ENCODE measurements around the gene RPA1.

RPA1 gene

DNA sequence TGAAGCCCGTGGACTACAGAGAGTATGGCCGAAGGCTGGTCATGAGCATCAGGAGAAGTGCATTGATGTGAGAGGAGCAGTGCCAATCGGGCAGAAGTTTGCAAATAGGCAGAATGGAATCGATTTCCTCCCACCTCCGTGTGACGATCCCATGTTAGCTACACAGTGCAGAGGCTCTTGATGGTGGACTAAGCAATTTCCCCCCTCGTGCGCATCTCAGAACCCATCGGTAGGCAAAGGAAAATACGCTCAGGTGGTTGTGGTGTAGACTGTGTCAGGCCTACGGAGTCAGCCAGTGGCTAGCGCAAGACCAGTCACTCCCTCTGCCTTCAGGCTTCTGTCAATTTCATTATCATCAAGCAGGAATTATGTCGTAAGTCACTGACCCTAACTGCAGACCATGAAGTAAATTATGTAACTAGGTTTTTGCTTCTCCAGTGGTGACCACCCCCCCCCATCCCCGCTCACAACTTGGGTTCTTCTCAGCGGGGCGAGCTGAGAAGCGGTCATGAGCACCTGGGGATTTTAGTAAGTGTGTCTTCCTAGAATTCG is 67.4 kb downstream of the RPA1 start:
- H2AK5ac ChIP-seq (ENCODE audit: low read depth, low read length) = no peak overlapping the region
- no peak overlapping the region for H3K14ac ChIP-seq (ENCODE audit: low read length)
- H3K79me1 ChIP-seq (ENCODE audit: low read depth, low read length) = no peaks in the 10 kb centered on the region
- H4K8ac ChIP-seq (ENCODE audit: low read depth, low read length) = no peak overlapping the region
- H3K9ac ChIP-seq (ENCODE audit: low read depth, low read length, poor library complexity) = no peak overlapping the region
- peaks cover 29 to 74% of the 10 kb centered on the region in 2 donors for H3K36me3 ChIP-seq (replicated peaks in 1 of 2; ENCODE audit: control insufficient read depth in 2 of 2, insufficient read depth in 2 of 2, low read length in 2 of 2)
- no peak overlapping the region for H3K4me2 ChIP-seq (ENCODE audit: insufficient read depth, low read length, poor library complexity, severe bottlenecking)
- no peak overlapping the region for H3K4ac ChIP-seq (ENCODE audit: low read length)
- H2BK12ac ChIP-seq (ENCODE audit: low read length) = no peak overlapping the region
- H3K27ac ChIP-seq (replicated peaks; ENCODE audit: low read length) = no peak overlapping the region
- H2BK15ac ChIP-seq (ENCODE audit: low read length) = no peak overlapping the region
- H3K18ac ChIP-seq (ENCODE audit: low read length) = no peak overlapping the region
- H3K4me3 ChIP-seq (ENCODE audit: low read length in 2 of 2) = no peak overlapping the region
- H3K23ac ChIP-seq (ENCODE audit: low read depth, low read length, poor library complexity) = no peak overlapping the region
- no peak overlapping the region for H2AFZ ChIP-seq (ENCODE audit: low read length)
- no peak overlapping the region for H4K91ac ChIP-seq (ENCODE audit: low read depth, low read length, poor library complexity)
- DNase-seq (ENCODE audit: low spot score) = no peak
- H3K9me3 ChIP-seq (replicated peaks in 1 of 2; ENCODE audit: control insufficient read depth in 2 of 2, insufficient read depth in 1 of 2, low read depth in 1 of 2, low read length in 2 of 2) = no peaks in the 10 kb centered on the region
- no peaks in the 10 kb centered on the region for H3K4me1 ChIP-seq (ENCODE audit: control insufficient read depth in 2 of 2, insufficient read depth in 1 of 2, low read depth in 1 of 2, low read length in 2 of 2)
- no peaks in the 10 kb centered on the region for H3K27me3 ChIP-seq (ENCODE audit: control insufficient read depth in 3 of 3, insufficient read depth in 3 of 3, low read depth in 1 of 3, low read length in 3 of 3)
- WGBS, 2 donors (ENCODE audit: extremely low coverage in 2 of 2, insufficient read length in 2 of 2, insufficient replicate concordance in 1 of 2) = no CpG with 5 or more reads among the region's 18 CpGs
- peak overlapping the region; percentile 71 for H2BK5ac ChIP-seq (ENCODE audit: low read length)
- no peak overlapping the region for H2BK120ac ChIP-seq (ENCODE audit: low read depth, low read length)

GRCh38 chr17:1898332-1898731 is 68.5 kb downstream of the RPA1 start:
- Histone ChIP-seq H2BK120ac (ENCODE audit: low read depth, low read length) (no peak overlapping the region), H2BK5ac (ENCODE audit: low read length) (no peak overlapping the region), H3K79me1 (ENCODE audit: low read depth, low read length) (no peaks in the 10 kb centered on the region), H4K8ac (ENCODE audit: low read depth, low read length) (no peak overlapping the region), H3K4me3 (ENCODE audit: low read length in 2 of 2) (no peak overlapping the region), H3K36me3 (replicated peaks in 1 of 2; ENCODE audit: control insufficient read depth in 2 of 2, insufficient read depth in 2 of 2, low read length in 2 of 2) (peaks cover 28 to 63% of the 10 kb centered on the region in 2 donors), H3K14ac (ENCODE audit: low read length) (no peak overlapping the region), H3K4ac (ENCODE audit: low read length) (no peak overlapping the region), H3K9me3 (replicated peaks in 1 of 2; ENCODE audit: control insufficient read depth in 2 of 2, insufficient read depth in 1 of 2, low read depth in 1 of 2, low read length in 2 of 2) (no peaks in the 10 kb centered on the region), H3K27ac (replicated peaks; ENCODE audit: low read length) (no peak overlapping the region), H3K18ac (ENCODE audit: low read length) (no peak overlapping the region), H2BK15ac (ENCODE audit: low read length) (no peak overlapping the region), H3K4me2 (ENCODE audit: insufficient read depth, low read length, poor library complexity, severe bottlenecking) (no peak overlapping the region), H3K27me3 (ENCODE audit: control insufficient read depth in 3 of 3, insufficient read depth in 3 of 3, low read depth in 1 of 3, low read length in 3 of 3) (no peaks in the 10 kb centered on the region), H2AK5ac (ENCODE audit: low read depth, low read length) (no peak overlapping the region), H3K23ac (ENCODE audit: low read depth, low read length, poor library complexity) (no peak overlapping the region), H2BK12ac (ENCODE audit: low read length) (no peak overlapping the region), H2AFZ (ENCODE audit: low read length) (no peak overlapping the region), H4K91ac (ENCODE audit: low read depth, low read length, poor library complexity) (no peak overlapping the region), H3K9ac (ENCODE audit: low read depth, low read length, poor library complexity) (no peak overlapping the region), H3K4me1 (ENCODE audit: control insufficient read depth in 2 of 2, insufficient read depth in 1 of 2, low read depth in 1 of 2, low read length in 2 of 2) (no peaks in the 10 kb centered on the region)
- DNase-seq (ENCODE audit: low spot score) = no peak
- WGBS, 2 donors (ENCODE audit: extremely low coverage in 2 of 2, insufficient read length in 2 of 2, insufficient replicate concordance in 1 of 2) = no CpG with 5 or more reads among the region's 17 CpGs

DNA sequence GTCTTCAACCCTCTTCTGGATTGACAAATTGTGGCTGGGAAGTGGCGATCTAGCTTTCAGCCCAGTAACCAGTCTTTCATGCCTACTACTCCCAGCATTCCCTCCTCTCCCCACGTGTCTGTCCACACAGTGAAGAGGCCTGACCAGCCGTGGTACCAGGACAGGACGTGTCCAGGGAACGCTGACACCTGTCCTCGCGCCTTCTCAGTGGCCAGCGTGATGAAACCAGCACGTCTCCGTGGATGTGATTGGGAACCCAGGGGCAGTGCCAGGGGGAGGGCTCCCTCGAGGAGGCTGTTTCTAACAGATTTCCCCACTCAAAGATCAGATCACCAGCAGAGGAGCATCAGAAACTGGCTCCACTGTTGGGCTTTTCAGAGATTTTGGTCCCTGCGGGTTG is 69.1 kb downstream of the RPA1 start:
- H2BK120ac ChIP-seq (ENCODE audit: low read depth, low read length) = no peak overlapping the region
- H3K27ac ChIP-seq (replicated peaks; ENCODE audit: low read length) = no peak overlapping the region
- no CpG with 5 or more reads among the region's 12 CpGs for WGBS, 2 donors (ENCODE audit: extremely low coverage in 2 of 2, insufficient read length in 2 of 2, insufficient replicate concordance in 1 of 2)

GRCh38 chr17:1899403-1900000 is 69.7 kb downstream of the RPA1 start:
- Histone ChIP-seq H3K4ac (ENCODE audit: low read length) (no peak overlapping the region), H3K14ac (ENCODE audit: low read length) (no peak overlapping the region), H3K18ac (ENCODE audit: low read length) (no peak overlapping the region), H3K27ac (replicated peaks; ENCODE audit: low read length) (no peak overlapping the region), H3K79me1 (ENCODE audit: low read depth, low read length) (no peaks in the 10 kb centered on the region), H2AFZ (ENCODE audit: low read length) (no peak overlapping the region), H3K36me3 (replicated peaks in 1 of 2; ENCODE audit: control insufficient read depth in 2 of 2, insufficient read depth in 2 of 2, low read length in 2 of 2) (peaks cover 27 to 51% of the 10 kb centered on the region in 2 donors), H4K91ac (ENCODE audit: low read depth, low read length, poor library complexity) (no peak overlapping the region), H2BK5ac (ENCODE audit: low read length) (no peak overlapping the region), H3K4me1 (ENCODE audit: control insufficient read depth in 2 of 2, insufficient read depth in 1 of 2, low read depth in 1 of 2, low read length in 2 of 2) (peaks cover 2 to 3% of the 10 kb centered on the region in 2 donors), H2BK15ac (ENCODE audit: low read length) (no peak overlapping the region), H3K27me3 (ENCODE audit: control insufficient read depth in 3 of 3, insufficient read depth in 3 of 3, low read depth in 1 of 3, low read length in 3 of 3) (no peaks in the 10 kb centered on the region), H3K9me3 (replicated peaks in 1 of 2; ENCODE audit: control insufficient read depth in 2 of 2, insufficient read depth in 1 of 2, low read depth in 1 of 2, low read length in 2 of 2) (no peaks in the 10 kb centered on the region), H4K8ac (ENCODE audit: low read depth, low read length) (no peak overlapping the region), H2BK120ac (ENCODE audit: low read depth, low read length) (no peak overlapping the region), H2AK5ac (ENCODE audit: low read depth, low read length) (no peak overlapping the region), H3K4me3 (ENCODE audit: low read length in 2 of 2) (no peak overlapping the region), H3K9ac (ENCODE audit: low read depth, low read length, poor library complexity) (no peak overlapping the region), H3K4me2 (ENCODE audit: insufficient read depth, low read length, poor library complexity, severe bottlenecking) (no peak overlapping the region), H3K23ac (ENCODE audit: low read depth, low read length, poor library complexity) (no peak overlapping the region), H2BK12ac (ENCODE audit: low read length) (no peak overlapping the region)
- DNase-seq (ENCODE audit: low spot score) = no peak
- WGBS, 2 donors (ENCODE audit: extremely low coverage in 2 of 2, insufficient read length in 2 of 2, insufficient replicate concordance in 1 of 2) = no CpG with 5 or more reads among the region's 8 CpGs

More for the DNA sequence above, 69.1 kb downstream of the RPA1 start:
- H2BK5ac ChIP-seq (ENCODE audit: low read length) = no peak overlapping the region
- H2BK12ac ChIP-seq (ENCODE audit: low read length) = no peak overlapping the region
- H3K9me3 ChIP-seq (replicated peaks in 1 of 2; ENCODE audit: control insufficient read depth in 2 of 2, insufficient read depth in 1 of 2, low read depth in 1 of 2, low read length in 2 of 2) = no peaks in the 10 kb centered on the region
- peaks cover 29 to 57% of the 10 kb centered on the region in 2 donors for H3K36me3 ChIP-seq (replicated peaks in 1 of 2; ENCODE audit: control insufficient read depth in 2 of 2, insufficient read depth in 2 of 2, low read length in 2 of 2)
- H3K14ac ChIP-seq (ENCODE audit: low read length) = no peak overlapping the region
- no peak overlapping the region for H3K23ac ChIP-seq (ENCODE audit: low read depth, low read length, poor library complexity)
- no peaks in the 10 kb centered on the region for H3K4me1 ChIP-seq (ENCODE audit: control insufficient read depth in 2 of 2, insufficient read depth in 1 of 2, low read depth in 1 of 2, low read length in 2 of 2)
- H3K9ac ChIP-seq (ENCODE audit: low read depth, low read length, poor library complexity) = no peak overlapping the region
- H4K91ac ChIP-seq (ENCODE audit: low read depth, low read length, poor library complexity) = no peak overlapping the region
- no peak overlapping the region for H2AK5ac ChIP-seq (ENCODE audit: low read depth, low read length)
- no peak for DNase-seq (ENCODE audit: low spot score)
- H3K27me3 ChIP-seq (ENCODE audit: control insufficient read depth in 3 of 3, insufficient read depth in 3 of 3, low read depth in 1 of 3, low read length in 3 of 3) = no peaks in the 10 kb centered on the region
- peak overlapping the region; percentile 25 for H4K8ac ChIP-seq (ENCODE audit: low read depth, low read length)
- no peak overlapping the region for H3K4me2 ChIP-seq (ENCODE audit: insufficient read depth, low read length, poor library complexity, severe bottlenecking)
- no peak overlapping the region for H3K4ac ChIP-seq (ENCODE audit: low read length)
- H3K79me1 ChIP-seq (ENCODE audit: low read depth, low read length) = no peaks in the 10 kb centered on the region
- H3K4me3 ChIP-seq (ENCODE audit: low read length in 2 of 2) = no peak overlapping the region
- no peak overlapping the region for H3K18ac ChIP-seq (ENCODE audit: low read length)
- H2BK15ac ChIP-seq (ENCODE audit: low read length) = no peak overlapping the region
- H2AFZ ChIP-seq (ENCODE audit: low read length) = no peak overlapping the region

Measured in neuronal stem cell (in vitro differentiated cells).